Smooth muscle cell of the brain vasculature (primary cell): ENCODE results near the gene ZBTB8B.
"Not testable (repeated sequence)": the region's sequence is repeated elsewhere in the genome, so short reads cannot be mapped to it uniquely, and the experiment has no call there.

Experiments used
- DNase-seq: peaks from one replicate; pipeline ENCODE4 v3.0.0-alpha.2; 2012; ENCODE audit warnings: low read depth, low spot score

ZBTB8B gene

DNA sequence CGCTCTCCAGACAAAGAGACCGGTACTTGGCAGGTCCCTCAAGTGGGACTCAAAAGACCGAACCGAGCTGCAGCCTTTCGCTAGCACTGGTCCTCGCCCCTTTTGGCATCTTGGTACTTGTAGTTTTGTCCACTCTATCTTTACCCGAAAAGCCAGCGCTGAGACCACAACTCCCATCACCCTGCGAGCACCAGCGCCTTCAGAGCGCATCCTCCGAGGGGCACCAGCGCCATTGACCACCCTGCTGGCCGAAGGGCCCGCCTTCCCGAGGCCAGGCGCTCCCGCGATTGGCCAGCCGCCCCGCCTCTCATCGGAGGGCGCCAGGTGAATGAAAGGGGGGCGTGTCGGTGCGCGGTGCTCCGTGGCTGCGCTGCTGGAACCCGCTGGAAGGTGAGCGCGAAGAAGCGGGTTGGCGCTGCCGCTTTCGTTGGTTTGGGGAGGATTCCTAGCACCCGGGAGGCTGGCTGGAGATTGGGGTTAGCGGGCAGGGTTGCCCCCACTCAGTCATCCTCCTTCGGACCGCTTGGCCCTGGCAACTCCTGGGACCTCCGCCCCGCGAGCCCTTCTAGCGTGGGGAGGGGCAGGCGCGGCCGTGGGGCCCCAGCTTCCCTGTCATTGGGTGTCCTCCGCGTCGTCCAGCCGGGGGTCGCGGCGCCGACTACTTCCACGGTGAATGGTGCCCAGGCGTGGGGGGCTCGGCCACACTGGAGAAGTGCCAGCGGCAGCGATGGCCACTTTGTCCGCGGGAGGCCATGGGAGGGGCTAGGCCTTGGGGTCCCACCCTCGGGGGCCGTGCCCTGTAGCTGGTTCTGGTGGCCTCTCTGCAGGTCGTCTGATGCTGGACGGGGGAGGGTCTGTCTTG, at the start of gene ZBTB8B:
Gene ZBTB8B (plus strand): TSS at position 357 of the 862 bp plus-strand sequence. CDS start 5,553 bp downstream, outside the sequence.
- peak; percentile 76 for DNase-seq

DNA sequence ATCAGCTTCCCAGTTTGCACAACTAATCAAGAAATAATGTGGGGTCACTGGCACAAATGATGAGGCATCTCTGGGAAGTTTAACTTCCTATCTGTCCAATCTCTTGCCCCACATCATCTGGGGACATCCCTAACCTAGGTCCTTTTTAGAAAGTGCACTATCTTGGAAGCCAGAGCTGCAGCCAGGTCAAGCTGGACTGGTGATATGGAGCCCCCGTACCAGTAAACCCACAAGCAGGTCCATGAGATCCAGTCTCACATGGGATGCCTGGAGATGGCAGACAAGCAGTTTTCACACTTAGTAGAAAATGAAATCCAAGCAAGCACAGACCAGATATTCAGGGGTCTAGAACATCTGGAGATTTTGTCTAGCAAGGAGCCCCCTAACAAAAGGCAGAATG, 43.1 kb upstream of the ZBTB8B start:
- DNase-seq = no peak

DNA sequence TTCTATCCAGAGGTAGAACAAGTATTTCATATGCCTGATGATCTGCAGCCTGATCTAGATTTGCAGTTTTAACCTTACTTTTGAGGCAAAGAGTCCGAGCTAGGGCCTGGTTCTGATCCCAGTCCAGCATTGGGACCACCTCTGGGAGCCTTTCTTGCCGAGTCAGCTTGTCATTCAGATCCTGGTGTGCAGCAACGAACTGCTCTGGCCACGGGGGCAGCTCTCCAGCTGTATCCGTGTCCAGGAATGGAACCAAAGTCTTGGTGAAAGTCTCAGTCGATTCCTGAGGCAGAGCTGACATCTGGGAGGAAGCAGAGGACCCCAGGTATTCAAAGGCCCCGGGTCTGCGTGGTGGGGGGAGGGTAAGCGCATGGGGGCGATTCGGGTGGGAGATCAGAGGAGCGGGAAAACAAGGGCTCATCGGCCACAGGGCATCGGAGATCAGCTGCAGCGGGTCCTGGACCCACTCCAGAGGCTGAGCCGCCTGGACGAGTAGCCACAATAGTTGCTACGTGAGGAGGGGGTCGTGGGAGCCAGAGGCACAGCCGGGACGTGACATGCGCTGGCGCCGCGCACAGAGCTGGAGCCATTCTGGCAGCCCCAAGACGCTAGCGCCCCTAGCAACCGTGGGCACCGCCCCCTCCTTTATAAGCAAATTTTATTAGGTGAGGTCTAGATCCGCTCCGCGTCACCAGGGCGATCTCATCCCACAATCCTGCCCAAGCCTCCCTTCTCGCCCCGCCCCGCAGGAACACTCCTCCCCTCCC, 38.2 kb upstream of the ZBTB8B start:
- no peak for DNase-seq

DNA sequence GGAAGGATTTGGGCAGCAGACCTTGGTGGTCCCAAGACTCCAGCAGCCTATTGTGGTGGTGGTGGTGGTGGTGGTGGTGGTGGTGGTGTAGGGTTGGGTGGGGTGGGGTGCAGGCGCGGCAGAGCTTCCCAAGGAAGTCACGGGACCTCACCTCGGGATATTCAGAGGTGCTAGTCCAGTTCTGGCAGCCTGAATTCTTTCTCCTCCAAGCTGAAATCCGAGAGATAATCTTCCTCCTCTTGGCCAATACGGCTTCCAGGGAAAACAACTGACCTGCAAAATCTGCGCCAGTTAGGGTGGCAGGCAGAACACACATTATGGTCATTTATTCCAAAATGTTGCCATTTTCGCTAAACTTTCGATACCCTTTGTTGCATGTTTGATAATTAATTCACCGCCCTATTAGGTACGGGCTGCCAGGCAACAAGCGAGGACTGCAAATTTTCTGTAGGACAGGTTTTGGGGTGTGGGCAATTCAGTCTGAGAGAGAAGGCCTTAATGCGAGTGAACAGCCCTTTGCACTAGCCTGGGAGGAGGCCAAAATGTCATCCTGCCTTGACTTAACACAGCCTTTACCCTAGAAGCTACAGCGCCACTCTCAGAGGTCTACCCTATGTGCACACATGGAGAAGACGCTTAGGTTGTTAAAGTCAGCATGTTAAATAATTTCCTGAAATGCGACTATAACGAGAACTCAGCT, 37.5 kb upstream of the ZBTB8B start:
- DNase-seq = no peak

DNA sequence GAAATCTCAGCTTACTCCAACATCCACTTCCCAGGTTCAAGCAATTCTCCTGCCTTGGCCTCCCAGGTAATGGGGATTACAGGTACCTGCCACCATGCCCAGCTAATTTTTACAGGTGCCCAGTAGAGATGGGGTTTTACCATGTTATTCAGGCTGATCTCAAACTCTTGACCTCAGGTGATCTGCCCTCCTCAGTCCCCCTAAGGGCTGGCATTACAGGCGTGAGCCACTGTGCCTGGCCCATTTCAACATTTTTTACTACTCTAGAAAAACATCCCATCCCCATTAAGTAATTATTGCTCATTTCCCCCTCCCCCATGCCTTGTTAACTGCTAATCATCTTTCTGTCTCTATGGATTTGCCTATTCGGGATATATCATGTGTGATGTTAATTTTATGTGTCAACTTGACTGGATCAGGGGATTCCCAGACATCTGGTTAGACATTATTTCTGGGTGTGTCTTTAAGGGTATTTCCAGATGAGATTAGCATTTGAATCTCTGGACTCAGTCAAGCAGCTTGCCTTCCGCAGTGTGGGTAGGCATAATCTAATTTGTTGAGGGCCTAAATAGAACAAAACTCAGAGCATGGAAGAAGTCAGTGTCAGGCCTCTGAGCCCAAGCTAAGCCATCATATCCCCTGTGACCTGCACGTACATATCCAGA, 33.0 kb upstream of the ZBTB8B start:
- no peak for DNase-seq

DNA sequence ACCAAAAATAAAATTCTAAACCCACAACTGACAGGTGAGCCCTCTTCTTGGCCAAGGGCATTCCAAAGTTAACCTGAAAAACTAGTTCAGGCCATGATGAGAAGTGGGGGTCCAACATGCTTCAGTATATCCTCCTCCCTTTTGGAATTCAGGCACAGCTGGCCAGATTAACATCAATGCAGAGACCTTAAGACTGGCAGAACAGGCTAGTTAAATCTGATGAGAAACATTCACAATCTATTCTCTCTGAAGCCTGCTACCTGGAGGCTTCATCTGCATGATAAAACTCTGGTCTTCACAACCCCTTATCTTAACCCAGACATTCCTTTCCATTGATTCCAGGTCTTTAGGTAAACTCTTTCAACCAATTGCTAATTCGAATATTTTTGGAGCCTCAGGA, 26.7 kb upstream of the ZBTB8B start:
- no peak for DNase-seq

DNA sequence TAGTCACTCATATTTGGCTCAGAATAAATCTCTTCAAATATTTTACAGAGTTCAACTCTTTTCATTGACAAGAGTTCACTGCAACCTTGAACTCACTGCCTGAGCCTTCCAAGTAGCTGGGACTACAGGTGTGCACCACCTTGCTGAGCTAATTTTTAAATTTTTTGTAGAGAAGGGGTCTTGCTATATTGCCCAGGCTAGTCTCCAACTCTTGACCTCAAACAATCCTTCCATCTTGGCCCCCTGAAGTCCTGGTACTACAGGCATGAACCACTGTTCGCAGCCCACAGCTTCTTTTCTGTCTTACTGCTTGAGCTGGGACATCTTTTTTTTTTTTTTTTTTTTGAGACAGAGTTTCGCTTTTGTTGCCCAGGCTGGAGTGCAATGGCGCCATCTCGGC, 26.1 kb upstream of the ZBTB8B start:
- not testable (repeated sequence) for DNase-seq

DNA sequence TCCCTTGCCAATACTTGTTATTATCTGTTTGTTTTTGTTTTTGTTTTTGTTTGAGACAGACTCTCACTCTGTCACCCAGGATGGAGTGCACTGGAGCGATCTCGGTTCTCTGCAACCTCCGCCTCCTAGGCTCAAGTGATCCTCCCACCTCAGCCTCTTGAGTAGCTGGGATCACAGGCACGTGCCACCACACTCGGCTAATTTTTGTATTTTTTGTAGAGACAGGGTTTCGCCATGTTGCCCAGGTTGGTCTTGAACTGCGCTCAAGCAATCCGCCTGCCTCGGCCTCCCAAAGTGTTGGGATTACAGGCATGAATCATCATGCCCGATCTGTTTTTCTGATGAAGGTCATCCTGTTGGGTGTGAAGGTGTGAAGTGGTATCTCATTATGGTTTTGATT, 23.4 kb upstream of the ZBTB8B start:
- not testable (repeated sequence) for DNase-seq

DNA sequence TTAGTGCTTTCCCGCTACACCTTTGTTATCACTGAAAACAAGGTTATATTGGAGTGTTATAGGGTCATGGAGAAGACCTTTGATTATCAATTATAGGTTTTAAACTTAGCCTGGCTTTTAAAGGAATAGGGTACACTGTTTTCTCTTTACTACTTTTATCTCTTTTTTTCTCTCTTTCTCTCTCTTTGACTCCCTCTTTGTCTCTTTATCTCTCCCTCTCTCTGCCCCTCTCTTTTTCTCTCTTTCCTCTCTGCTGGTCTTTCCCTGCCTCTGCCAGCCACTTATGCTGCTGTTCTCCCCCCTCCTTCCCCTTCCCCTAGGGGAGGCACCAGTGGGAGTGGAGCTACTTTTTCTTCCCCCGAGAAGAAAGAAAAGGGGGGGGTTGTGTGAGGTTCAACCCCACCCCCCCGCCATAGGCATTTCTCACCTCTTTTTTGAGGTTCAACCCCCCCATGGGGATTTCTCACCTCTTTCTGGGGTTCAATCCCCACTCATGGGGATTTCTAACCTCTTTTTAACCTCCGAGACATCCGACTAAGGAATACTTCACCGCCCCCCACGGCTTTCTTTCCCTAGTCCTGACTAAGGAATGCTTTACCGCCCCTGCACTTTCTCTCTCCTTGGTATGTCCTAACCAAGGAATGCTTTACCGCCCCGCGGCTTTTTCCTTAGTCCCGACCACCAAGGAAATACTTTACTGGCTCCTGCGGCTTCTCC, 17.2 kb upstream of the ZBTB8B start:
- DNase-seq = peak; percentile 33

DNA sequence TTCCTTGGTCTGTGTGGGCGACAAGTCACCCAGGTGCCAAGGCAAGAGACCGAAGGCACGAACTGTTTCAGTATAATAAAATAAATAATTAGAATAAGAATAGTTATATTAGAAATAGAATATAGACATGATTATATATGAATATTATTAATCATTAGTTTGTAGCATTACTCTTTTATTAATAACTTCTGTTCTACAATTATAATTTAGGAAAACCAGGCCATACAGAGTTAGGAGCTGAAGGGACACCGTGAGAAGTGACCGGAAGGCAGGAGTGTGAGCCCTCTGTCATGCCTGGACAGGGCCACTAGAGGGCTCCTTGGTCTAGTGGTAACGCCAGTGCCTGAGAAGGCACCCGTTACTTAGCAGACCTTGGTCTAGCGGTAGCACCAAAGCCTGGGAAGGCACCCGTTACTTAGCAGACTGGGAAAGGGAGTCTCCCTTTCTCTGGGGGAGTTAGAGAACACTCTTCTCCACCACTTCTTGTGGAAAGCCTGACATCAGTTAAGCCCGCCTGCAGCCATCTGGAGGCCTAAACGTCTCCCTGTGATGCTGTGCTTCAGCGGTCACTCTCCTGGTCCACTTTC, 16.6 kb upstream of the ZBTB8B start:
- DNase-seq = peak; percentile 40

DNA sequence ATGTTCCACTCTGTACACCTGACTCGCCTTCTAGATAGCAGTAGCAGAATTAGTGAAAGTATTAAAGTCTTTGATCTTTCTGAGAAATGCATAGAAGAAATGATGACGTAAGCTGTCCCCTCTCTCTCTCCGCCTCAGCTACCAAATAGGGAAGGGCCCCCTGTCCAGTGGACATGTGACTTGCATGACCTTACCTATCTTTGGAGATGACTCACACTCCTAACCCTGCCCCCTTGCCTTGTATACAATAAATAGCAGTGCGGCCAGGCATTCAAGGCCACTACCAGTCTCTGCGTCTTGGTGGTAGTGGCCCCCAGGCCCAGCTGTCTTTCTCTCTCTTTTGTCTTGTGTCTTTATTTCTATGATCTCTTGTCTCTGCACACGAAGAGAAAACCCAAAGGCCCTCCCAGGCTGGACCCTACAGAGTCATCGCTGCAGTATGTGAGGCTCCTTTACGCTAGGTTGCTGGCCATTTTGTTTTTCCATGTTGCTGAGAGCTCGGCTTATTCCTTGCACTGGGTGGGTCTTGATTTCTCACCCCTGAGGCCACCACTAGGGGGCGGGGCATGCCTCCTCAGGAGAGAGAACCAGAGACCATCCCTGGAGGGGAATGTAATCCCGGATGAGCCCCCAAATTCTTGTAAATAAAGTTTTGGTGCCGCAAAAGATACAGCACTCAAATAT, 16.0 kb upstream of the ZBTB8B start:
- DNase-seq = no peak

DNA sequence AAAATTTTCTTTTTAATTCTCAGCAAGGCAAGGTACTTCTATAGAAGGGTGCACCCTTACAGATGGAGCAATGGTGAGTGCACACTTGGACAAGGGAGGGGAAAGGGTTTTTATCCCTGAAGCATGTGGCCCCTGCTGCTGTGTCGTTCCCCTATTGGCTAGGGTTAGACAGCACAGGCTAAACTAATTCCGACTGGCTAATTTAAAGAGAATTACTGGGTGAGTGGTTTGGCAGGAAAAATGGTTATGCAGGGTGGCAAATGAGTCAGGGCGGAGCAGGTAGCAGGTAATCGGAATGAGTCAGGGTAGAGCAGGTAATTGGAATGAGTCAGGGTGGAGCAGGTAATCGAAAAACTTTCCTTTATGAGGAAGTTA, 15.4 kb upstream of the ZBTB8B start:
- not testable (repeated sequence) for DNase-seq

DNA sequence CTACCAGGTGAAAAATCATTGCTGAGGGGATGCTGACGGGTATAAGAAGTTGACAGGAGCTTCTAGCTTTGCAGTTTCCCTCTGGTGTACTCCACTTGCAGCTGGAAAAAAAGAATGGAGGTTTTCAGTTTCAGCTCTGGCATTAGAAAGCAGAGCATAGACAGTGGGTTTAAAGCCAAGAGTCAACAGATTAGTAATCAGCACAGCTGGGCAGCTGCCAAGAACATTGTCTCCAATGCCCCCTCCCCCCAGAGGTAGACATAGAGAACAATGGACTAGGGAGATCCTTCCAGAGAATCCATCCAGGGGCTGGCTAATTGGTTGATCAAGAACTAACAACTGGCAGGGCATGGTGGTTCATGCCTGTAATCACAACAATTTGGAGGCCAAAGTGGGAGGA, 10.1 kb upstream of the ZBTB8B start:
- no peak for DNase-seq

DNA sequence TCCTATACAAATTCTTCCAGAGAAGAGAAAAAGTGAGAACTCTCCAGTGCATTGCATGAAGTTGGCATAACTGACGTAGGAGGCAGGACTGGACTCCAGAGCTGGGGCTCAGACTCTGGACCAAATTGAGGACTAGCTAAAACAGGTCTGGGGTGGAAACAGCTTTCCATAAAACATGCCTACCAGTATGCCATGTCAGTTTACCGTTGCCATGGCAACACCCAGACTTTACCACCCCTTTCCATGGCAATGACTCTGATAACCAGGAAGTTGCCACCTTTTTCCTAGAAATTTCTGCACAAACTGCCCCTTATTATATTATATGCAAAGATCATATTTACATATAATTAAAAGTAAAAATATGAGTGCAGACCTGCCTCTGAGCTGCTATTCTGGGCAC, 8.9 kb upstream of the ZBTB8B start:
- DNase-seq = no peak

DNA sequence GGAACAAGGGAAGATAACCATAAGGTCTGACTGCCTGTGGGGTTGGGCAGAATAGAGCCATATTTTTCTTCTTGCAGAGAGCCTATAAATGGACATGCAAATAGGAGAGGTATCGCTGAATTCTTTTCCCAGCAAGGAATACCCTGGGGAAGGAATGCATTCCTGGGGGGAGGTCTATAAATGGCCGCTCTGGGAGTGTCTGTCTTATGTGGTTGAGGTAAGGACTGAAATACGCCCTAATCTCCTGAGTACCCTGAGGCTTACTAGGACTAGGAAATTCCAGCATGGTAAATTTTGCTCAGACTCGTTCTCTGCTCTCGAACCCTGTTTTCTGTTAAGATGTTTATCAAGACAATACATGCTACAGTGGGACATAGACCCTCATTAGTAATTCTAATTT, 6.1 kb upstream of the ZBTB8B start:
- not testable (repeated sequence) for DNase-seq

DNA sequence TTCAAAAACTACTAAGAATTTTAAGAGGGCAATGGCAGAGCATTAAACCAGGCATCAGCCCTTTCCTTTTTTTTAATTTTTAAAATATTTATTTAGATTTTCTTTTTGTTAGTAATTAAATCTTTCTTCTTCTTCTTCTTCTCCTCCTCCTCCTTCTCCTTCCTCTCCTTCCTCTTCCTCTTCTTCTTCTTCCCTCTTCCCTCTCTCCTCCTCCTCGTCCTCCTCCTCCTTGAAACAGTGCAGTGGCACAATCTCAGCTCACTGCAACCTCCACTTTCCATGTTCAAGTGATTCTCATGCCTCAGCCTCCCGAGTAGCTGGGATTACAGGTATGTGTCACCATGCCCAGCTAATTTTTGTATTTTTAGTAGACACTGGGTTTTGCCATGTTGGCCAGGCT, 1.9 kb upstream of the ZBTB8B start:
- DNase-seq = not testable (repeated sequence)

DNA sequence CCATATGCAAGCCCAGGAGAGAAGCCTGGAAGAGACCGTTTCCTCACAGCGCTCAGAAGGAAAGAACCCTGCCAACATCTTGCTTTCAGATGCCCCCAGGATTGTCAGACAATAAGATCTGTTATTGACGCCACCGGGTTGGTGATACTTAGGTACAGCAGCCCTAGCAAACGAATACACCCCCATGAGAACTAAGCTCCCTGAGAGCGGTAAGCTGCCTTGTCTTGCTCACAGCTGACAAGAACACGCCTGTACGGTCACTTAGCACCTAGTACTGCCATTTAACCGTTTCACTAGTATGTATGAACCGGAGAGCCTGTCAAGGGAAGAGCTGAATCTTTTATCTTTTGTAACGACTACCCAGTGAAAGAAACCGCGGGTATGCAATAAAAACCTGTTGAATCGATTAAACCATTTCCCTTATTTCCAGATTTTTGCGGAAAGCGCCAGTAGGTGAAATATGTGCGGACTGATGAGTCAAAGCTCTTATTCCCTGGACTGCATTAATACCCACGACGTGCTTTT, 619 bp upstream of the ZBTB8B start:
- no peak for DNase-seq

DNA sequence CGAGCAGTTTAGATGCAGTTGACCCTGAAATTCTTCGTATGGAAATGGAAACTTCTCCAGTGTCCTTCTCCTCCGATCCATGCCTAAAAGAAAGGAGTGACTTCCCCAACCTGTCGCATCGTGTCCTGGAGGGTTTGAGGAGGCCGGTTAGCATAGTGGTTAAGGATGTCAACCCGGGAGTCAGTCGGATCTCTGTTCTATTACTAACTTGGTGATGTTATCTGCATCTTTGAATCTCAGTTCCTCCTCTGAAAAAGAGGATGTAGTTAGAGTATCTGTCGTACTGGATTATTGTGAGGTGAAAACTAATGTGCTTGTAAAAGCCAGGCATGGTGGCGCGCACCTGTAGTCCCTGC, 684 bp downstream of the ZBTB8B start:
- no peak for DNase-seq

DNA sequence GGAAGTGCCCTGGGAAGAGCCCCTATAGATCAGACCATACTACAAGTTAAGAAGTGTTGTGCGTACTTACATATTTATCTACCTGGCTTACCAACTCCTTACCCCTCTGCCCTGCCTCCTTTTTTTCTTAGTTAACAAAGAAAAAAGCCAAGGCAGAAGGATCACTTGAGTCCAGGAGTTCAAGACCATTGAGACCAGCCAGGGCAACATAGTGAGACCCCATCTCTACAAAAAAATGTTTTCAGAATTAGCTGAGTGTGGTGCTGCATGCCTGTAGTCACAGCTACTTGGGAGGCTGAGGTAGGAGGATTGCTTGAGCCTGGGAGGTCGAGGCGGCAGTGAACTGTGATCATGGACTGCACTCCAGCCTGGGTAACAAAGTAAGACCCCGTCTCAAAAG, 1.9 kb downstream of the ZBTB8B start:
- no peak for DNase-seq

DNA sequence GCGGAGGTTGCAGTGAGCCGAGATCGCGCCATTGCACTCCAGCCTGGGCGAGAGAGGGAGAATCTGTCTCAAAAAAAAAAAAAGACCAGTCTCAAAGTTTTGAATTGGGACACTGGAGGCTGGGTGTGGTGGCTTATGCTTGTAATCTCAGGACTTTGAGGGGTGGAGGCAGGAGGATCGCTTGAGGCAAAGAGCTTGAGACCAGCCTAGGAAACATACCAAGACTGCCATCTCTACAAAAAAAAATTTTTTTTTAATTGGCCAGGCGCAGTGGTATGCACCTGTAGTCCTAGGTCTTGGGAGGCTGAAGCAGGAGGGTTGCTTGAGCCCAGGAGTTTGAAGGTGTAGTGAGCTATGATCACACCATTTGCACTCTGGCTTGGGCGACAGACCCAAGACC, 3.9 kb downstream of the ZBTB8B start:
- DNase-seq = no peak
